Renal pelvis (tissue), 12 donors: ENCODE results near the gene URM1. TPM values are rescaled to one million over a fixed set of nuclear protein-coding genes. Genes with fewer than 3 reads are reported as not detected.

Experiments
- DNase-seq: peaks from one replicate; pipeline ENCODE4 v3.0.0-alpha.2; 2013
- long read RNA-seq, 16 experiments: transcript quantifications; one replicate each; lab custom pipeline, GENCODE V29; 2026
- polyA plus RNA-seq, 3 donors: library from polyadenylated mRNA; unstranded; fragments of 120-200 nt; gene quantifications; one replicate each; pipeline ENCODE4 v1.2.1, GENCODE V29; 2013; ENCODE audit not compliant: insufficient read length in 3 of 3

Gene URM1
- 10 to 100 TPM; 60.5 to 70.8 (median 64.7) TPM for polyA plus RNA-seq
- long read RNA-seq, donor 1, transcript URM1-205 (5 exons, 723 nt): minor isoform, 5 of 33 reads
- long read RNA-seq, donor 1, transcript URM1-203 (5 exons, 2,650 nt): major isoform, 23 of 33 reads
- long read RNA-seq, donor 1, partial matches to known transcripts: 0 of 33 reads
- long read RNA-seq, donor 1, other reads (novel, unspliced or antisense): 0 of 33 reads
- long read RNA-seq, donor 2, transcript URM1-203 (5 exons, 2,650 nt): major isoform, 45 of 123 reads
- long read RNA-seq, donor 2, partial matches to known transcripts: 68 of 123 reads
- long read RNA-seq, donor 2, other reads (novel, unspliced or antisense): 5 of 123 reads
- long read RNA-seq, donor 3, transcript URM1-203 (5 exons, 2,650 nt): major isoform, 29 of 92 reads
- long read RNA-seq, donor 3, partial matches to known transcripts: 59 of 92 reads
- long read RNA-seq, donor 3, other reads (novel, unspliced or antisense): 0 of 92 reads
- long read RNA-seq, donor 4, transcript URM1-203 (5 exons, 2,650 nt): major isoform, 41 of 93 reads
- long read RNA-seq, donor 4, partial matches to known transcripts: 45 of 93 reads
- long read RNA-seq, donor 4, other reads (novel, unspliced or antisense): 0 of 93 reads
- long read RNA-seq, donor 5, transcript URM1-203 (5 exons, 2,650 nt): major isoform, 19 of 40 reads
- long read RNA-seq, donor 5, partial matches to known transcripts: 20 of 40 reads
- long read RNA-seq, donor 5, other reads (novel, unspliced or antisense): 0 of 40 reads
- long read RNA-seq, donor 6, transcript URM1-203 (5 exons, 2,650 nt): major isoform, 18 of 25 reads
- long read RNA-seq, donor 6, partial matches to known transcripts: 0 of 25 reads
- long read RNA-seq, donor 6, other reads (novel, unspliced or antisense): 0 of 25 reads
- long read RNA-seq, donor 7, transcript URM1-203 (5 exons, 2,650 nt): major isoform, 43 of 59 reads
- long read RNA-seq, donor 7, partial matches to known transcripts: 11 of 59 reads
- long read RNA-seq, donor 7, other reads (novel, unspliced or antisense): 0 of 59 reads
- long read RNA-seq, donor 8, transcript URM1-203 (5 exons, 2,650 nt): major isoform, 11 of 11 reads
- long read RNA-seq, donor 8, partial matches to known transcripts: 0 of 11 reads
- long read RNA-seq, donor 8, other reads (novel, unspliced or antisense): 0 of 11 reads
- long read RNA-seq, donor 9, transcript URM1-203 (5 exons, 2,650 nt): major isoform, 49 of 51 reads
- long read RNA-seq, donor 9, partial matches to known transcripts: 0 of 51 reads
- long read RNA-seq, donor 9, other reads (novel, unspliced or antisense): 0 of 51 reads
- long read RNA-seq, donor 10, transcript URM1-203 (5 exons, 2,650 nt): major isoform, 32 of 43 reads
- long read RNA-seq, donor 10, partial matches to known transcripts: 0 of 43 reads
- long read RNA-seq, donor 10, other reads (novel, unspliced or antisense): 5 of 43 reads
- long read RNA-seq, donor 11, transcript URM1-203 (5 exons, 2,650 nt): major isoform, 21 of 22 reads
- long read RNA-seq, donor 11, partial matches to known transcripts: 0 of 22 reads
- long read RNA-seq, donor 11, other reads (novel, unspliced or antisense): 0 of 22 reads
- long read RNA-seq, donor 12, transcript URM1-203 (5 exons, 2,650 nt): major isoform, 41 of 47 reads
- long read RNA-seq, donor 12, partial matches to known transcripts: 0 of 47 reads
- long read RNA-seq, donor 12, other reads (novel, unspliced or antisense): 0 of 47 reads
- long read RNA-seq, donor 13, transcript URM1-203 (5 exons, 2,650 nt): major isoform, 10 of 35 reads
- long read RNA-seq, donor 13, partial matches to known transcripts: 21 of 35 reads
- long read RNA-seq, donor 13, other reads (novel, unspliced or antisense): 0 of 35 reads
- long read RNA-seq, donor 14: 0 reads
- long read RNA-seq, donor 15, transcript URM1-203 (5 exons, 2,650 nt): major isoform, 42 of 53 reads
- long read RNA-seq, donor 15, transcript URM1-205 (5 exons, 723 nt): minor isoform, 5 of 53 reads
- long read RNA-seq, donor 15, partial matches to known transcripts: 0 of 53 reads
- long read RNA-seq, donor 15, other reads (novel, unspliced or antisense): 5 of 53 reads
- long read RNA-seq, donor 16, transcript URM1-203 (5 exons, 2,650 nt): major isoform, 35 of 36 reads
- long read RNA-seq, donor 16, partial matches to known transcripts: 0 of 36 reads
- long read RNA-seq, donor 16, other reads (novel, unspliced or antisense): 0 of 36 reads

GRCh38 chr9:128370752-128371629, at the start of gene URM1:
Gene URM1, plus strand, starts transcription at chr9:128371374. Its CDS starts 7 bp downstream, at chr9:128371381.
- peak; percentile 96 for DNase-seq

GRCh38 chr9:128321879-128322403, 49.2 kb upstream of the URM1 start:
- no peak for DNase-seq

DNA sequence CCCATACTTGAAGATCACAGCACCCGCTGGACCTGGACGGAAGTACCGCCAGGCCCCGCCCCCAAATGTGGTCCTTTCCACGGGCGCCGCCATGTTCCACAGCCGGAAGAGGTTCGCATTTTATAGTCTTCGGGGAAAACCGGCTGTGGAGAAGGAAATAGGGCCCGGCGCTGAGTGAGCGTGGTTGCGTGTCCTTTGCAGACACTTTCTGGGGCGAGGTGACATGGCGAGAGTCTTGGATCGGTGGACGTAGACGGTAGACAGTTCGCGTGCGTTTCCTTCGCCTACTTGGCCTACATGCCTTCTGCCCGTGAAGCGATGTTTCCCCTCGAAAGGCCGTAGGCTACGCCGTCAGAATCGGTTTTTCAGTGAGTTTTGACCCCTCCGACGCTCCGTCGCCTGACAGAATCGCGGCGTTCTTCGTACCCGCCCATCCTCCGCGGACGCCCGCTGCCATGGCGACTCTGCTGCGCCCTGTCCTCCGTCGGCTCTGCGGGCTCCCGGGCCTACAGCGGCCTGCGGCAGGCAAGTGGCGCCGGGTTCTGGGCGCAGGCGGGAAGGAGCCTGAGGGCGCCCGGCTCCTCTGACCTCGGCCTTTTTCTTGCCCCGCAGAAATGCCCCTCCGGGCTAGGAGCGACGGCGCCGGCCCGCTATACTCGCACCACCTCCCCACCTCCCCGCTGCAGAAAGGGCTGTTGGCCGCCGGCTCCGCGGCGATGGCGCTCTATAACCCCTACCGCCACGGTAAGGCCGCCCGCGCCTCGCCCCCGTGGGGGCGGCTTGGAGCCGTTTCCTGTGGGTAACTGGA, 48.6 kb upstream of the URM1 start, which contains the start of the genes COQ4 and TRUB2:
Gene COQ4, plus strand, starts transcription at position 436 of the 808 bp plus-strand sequence. Its CDS starts 20 bp downstream, at position 456.
Gene TRUB2, minus strand, starts transcription at position 44 of the 808 bp plus-strand sequence. Its CDS starts 39 bp downstream, at position 5.
- DNase-seq: peak; percentile 96

- no peak for DNase-seq
Observed at GRCh38 chr9:128323212-128323730, 47.9 kb upstream of the URM1 start.

DNA sequence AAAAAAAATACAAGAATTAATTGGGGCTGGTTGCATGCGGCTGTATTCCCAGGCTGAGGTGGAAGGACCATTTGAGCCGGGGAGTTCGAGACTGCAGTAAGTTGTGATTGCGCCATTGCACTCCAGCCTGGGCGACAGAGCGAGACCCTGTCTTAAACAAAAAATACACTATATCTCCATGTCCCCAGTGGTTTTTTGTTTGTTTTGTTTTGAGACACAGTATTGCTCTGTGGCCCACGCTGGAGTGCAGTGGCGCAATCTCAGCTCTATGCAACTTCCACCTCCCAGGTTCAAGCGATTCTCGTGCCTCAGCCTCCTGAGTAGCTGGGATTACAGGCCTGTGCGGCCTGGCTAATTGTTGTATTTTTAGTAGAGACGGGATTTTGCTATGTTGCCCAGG, 47.4 kb upstream of the URM1 start:
- DNase-seq: no peak

- no peak for DNase-seq
Observed at GRCh38 chr9:128324401-128324800, 46.8 kb upstream of the URM1 start.

DNA sequence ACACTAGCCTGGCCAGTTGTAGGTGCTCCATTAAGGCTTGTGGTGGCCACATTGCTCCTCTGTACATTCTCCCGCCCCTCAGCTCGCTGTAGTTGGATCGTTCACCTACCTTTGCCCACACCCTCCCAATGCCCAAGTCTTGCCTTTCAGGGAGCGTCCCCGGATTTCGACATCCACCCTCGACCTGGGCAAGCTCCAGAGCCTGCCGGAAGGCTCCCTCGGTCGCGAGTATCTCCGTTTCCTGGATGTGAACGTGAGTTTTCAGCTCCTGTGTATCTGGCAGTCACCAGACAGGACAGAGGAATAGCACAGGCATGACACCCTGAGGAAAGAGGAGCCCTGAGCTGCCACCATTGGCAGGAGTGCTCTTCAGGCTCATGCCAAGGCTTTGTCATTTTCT, 45.5 kb upstream of the URM1 start:
- no peak for DNase-seq

DNA sequence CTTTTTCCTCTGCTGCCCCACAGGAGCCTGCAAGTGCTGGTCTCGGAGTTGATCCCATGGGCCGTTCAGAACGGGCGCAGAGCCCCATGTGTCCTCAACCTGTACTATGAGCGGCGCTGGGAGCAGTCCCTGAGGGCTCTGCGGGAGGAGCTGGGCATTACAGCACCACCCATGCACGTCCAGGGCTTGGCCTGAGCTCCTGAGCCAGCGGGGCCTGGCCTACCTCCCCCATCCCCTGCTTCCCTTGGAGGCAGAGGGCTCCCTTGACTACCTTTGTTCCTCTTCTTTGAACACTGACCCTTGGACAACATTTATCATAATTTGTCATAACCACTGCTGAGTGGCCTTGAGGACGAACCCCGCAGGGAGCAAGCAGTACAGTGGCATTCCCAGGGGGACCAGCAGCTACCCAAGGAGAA, 37.7 kb upstream of the URM1 start:
- DNase-seq: no peak

DNA sequence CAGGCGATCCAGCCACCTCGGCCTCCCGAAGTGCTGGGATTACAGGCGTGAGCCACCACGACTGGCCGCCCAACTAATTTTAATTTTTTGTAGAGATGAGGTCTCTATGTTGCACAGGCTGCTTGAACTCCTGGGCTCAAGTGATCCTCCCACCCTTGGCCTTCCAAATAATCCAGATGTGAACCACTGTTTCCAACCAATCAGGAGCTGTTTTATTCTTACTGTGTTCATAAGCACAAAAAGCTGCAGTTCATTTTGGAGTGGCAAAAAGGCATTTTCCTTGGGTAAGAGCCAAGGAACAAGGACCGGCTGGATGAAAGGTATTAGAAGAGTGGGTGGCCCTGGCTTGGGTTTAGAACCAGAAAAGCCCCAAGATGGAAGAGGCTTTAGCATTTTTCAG, 36.0 kb upstream of the URM1 start:
- no peak for DNase-seq

- no peak for DNase-seq
Observed at GRCh38 chr9:128335914-128336313, 35.3 kb upstream of the URM1 start.

DNA sequence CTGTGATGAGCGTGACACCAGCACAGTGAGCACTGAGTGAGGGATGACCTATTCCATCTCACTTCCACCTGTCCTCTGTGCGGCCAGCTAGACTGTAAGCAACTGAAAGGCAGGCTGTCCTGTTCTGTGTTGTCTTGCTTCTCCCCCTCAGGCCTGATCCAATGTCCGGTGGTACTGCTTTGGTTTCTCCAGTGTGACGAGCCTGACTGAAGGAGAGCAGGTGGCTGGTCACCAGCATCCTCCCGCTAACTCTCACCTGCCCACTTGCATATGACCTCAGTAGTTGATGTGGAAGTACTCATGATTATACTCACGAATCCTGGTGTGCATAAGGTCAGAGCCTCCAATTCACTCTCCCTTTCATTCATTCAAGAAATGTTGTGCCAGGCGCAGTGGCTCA, 33.2 kb upstream of the URM1 start:
- no peak for DNase-seq

- peak; percentile 17 for DNase-seq
Observed at GRCh38 chr9:128338852-128339614, 32.1 kb upstream of the URM1 start.

DNA sequence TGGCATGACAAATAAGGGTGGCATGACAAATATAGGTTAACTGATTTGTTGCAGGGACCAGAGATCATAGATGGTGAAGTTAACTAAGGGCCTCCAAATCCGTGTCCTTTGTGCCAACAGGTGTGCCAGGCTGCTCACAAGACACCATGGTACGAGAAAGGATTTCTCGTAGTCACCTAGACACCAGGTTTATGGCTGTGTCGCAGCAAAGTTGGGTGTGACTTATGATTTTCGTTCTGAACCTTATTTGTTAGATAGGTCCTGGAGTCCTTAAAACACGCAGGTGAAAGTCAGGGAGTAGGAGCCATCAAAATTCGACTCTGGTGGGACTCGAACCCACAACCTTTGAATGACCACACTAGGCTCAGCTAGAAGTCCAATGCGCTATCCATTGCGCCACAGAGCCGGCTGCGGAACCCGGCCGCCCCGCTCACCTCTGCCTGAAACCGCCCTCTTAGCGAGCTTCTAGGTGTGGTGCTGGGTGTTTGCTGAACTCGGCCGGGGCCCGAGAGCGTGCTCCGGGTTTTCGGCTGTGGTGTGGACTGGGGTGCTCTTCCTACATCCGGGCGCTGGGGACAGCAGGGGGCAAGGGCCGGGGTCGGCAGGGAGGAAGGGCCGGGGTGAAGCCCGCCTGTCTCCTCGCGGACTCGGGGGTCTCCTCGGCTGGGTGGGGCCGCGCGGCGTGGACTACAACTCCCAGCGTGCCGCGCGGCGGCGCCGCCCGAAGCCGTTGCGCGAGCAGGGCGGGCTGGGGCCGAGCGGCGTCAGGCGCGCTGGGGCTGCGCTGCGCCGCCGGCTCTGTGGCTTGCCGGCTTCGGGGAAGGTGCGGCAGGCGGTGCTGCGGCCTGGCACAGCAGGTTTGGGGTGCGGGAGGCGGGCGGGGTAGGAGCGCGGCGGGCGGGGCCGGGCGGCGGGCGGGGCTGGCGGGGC, 31.1 kb upstream of the URM1 start, which contains the start of gene SLC27A4:
Gene SLC27A4, plus strand, starts transcription at position 767 of the 930 bp plus-strand sequence. CDS start 2,606 bp downstream, outside the sequence.
- DNase-seq: peak; percentile 61

- DNase-seq: no peak
Observed at GRCh38 chr9:128340691-128341434, 30.3 kb upstream of the URM1 start.
